ENCODE measurements around the gene SNX32.
"Not testable (repeated sequence)": the region's sequence is repeated elsewhere in the genome, so short reads cannot be mapped to it uniquely, and the experiment has no call there.

Gene SNX32

GRCh38 chr11:65887723-65888162 is 54.0 kb downstream of the SNX32 start:
- DNase-seq = no peak

- peak; percentile 62 for DNase-seq
Measured at GRCh38 chr11:65888163-65888814, 54.5 kb downstream of the SNX32 start, which contains the start of gene FIBP. FIBP (minus strand) TSS chr11:65888471; CDS start chr11:65888418, 53 bp downstream.

- DNase-seq = peak; percentile 58
Measured at GRCh38 chr11:65890324-65891218, 56.8 kb downstream of the SNX32 start, which contains the start of gene CCDC85B. CCDC85B (plus strand) TSS chr11:65890673; CDS start chr11:65890784, 111 bp downstream.

- DNase-seq = no peak
Measured at GRCh38 chr11:65891219-65892136, 57.7 kb downstream of the SNX32 start.

- not testable (repeated sequence) for DNase-seq
Measured at GRCh38 chr11:65892137-65892540, 58.4 kb downstream of the SNX32 start.

GRCh38 chr11:65892661-65893317 is 59.0 kb downstream of the SNX32 start:
- DNase-seq = no peak

- DNase-seq = no peak
Measured at GRCh38 chr11:65894034-65894591, 60.4 kb downstream of the SNX32 start.

- DNase-seq = no peak
Measured at GRCh38 chr11:65895482-65895981, 61.8 kb downstream of the SNX32 start.

- no peak for DNase-seq
Measured at GRCh38 chr11:65896034-65896999, 62.6 kb downstream of the SNX32 start.

- no peak for DNase-seq
Measured at GRCh38 chr11:65897020-65897471, 63.3 kb downstream of the SNX32 start.

- no peak for DNase-seq
Measured at GRCh38 chr11:65898656-65899355, 65.0 kb downstream of the SNX32 start.

GRCh38 chr11:65899356-65900124 is 65.8 kb downstream of the SNX32 start:
- DNase-seq = no peak

- DNase-seq = no peak
Measured at GRCh38 chr11:65900125-65900898, 66.5 kb downstream of the SNX32 start, which contains the start of gene FOSL1. FOSL1 (minus strand) TSS chr11:65900388; CDS start chr11:65900339, 49 bp downstream.

GRCh38 chr11:65900899-65901180 is 67.1 kb downstream of the SNX32 start:
- DNase-seq = no peak

- DNase-seq = no peak
Measured at GRCh38 chr11:65903068-65903481, 69.3 kb downstream of the SNX32 start.
